ENCODE data around the gene SH3RF1. TPM values are rescaled to one million over a fixed set of nuclear protein-coding genes. Genes with fewer than 3 reads are reported as not detected.

Gene SH3RF1
- total RNA-seq, 2 experiments from 2014 or later: 0.91 to 1.4 TPM

- POLR2A ChIA-PET: no interaction called here
- CTCF ChIA-PET: interaction anchor here (0.6 kb wide), 1 partner anchor 131 kb away, joined by 3 read pairs; no protein-coding TSS in a partner anchor
Measured at GRCh38 chr4:169052594-169052945, 218.2 kb downstream of the SH3RF1 start.

GRCh38 chr4:169051761-169052593 lies 218.8 kb downstream of the SH3RF1 start:
- CTCF ChIA-PET: interaction anchor here (0.6 kb wide), 1 partner anchor 131 kb away, joined by 3 read pairs; no protein-coding TSS in a partner anchor
- POLR2A ChIA-PET: no interaction called here

- ChIA-PET CTCF (no interaction called here), POLR2A (no interaction called here)
Measured at GRCh38 chr4:169050881-169051760, 219.6 kb downstream of the SH3RF1 start.

GRCh38 chr4:169050284-169050683 lies 220.5 kb downstream of the SH3RF1 start:
- ChIA-PET POLR2A (no interaction called here), CTCF (no interaction called here)

- ChIA-PET POLR2A (no interaction called here), CTCF (no interaction called here)
Measured at GRCh38 chr4:169048868-169049414, 221.8 kb downstream of the SH3RF1 start.

GRCh38 chr4:169047956-169048355 lies 222.8 kb downstream of the SH3RF1 start:
- POLR2A ChIA-PET: no interaction called here
- CTCF ChIA-PET: no interaction called here

GRCh38 chr4:169045862-169046584 lies 224.7 kb downstream of the SH3RF1 start:
- ChIA-PET CTCF (interaction anchor here (1.6 kb wide), 1 partner anchor 122 kb away, joined by 3 read pairs; no protein-coding TSS in a partner anchor), POLR2A (no interaction called here)

GRCh38 chr4:169044714-169045447 lies 225.9 kb downstream of the SH3RF1 start:
- ChIA-PET POLR2A (no interaction called here), CTCF (interaction anchor here (1.6 kb wide), 1 partner anchor 121 kb away, joined by 3 read pairs; no protein-coding TSS in a partner anchor)

Measured in activated CD8-positive, alpha-beta memory T cell treated with anti-CD3 and anti-CD28 coated beads for 36 hours (primary cell).